ENCODE results near the gene DDX55. TPM values are rescaled to one million over a fixed set of nuclear protein-coding genes. Genes with fewer than 3 reads are reported as not detected.
"Not testable (repeated sequence)": the region's sequence is repeated elsewhere in the genome, so short reads cannot be mapped to it uniquely, and the experiment has no call there.

The DDX55 gene
- 26.8 and 29.3 TPM in 2 replicates for total RNA-seq (2014; rRNA removed; shearing (Covaris generic))

GRCh38 chr12:123601602-123602489 lies at the start of gene DDX55:
Gene DDX55 (plus strand): TSS chr12:123602099. CDS start chr12:123602149, 50 bp downstream.
- peak; percentile 83 for DNase-seq (ENCODE audit: low spot score)
- in situ Hi-C loops (cut with HindIII; ENCODE audit: low sequenced_read_pairs): no loop called here

GRCh38 chr12:123554136-123554535 lies 47.8 kb upstream of the DDX55 start:
- DNase-seq (ENCODE audit: low spot score); in situ Hi-C loops (cut with HindIII; ENCODE audit: low sequenced_read_pairs): not testable (repeated sequence)

GRCh38 chr12:123554843-123555242 lies 47.1 kb upstream of the DDX55 start:
- DNase-seq (ENCODE audit: low spot score); in situ Hi-C loops (cut with HindIII; ENCODE audit: low sequenced_read_pairs): not testable (repeated sequence)

GRCh38 chr12:123558487-123558886 lies 43.4 kb upstream of the DDX55 start:
- DNase-seq (ENCODE audit: low spot score); in situ Hi-C loops (cut with HindIII; ENCODE audit: low sequenced_read_pairs): not testable (repeated sequence)

- no peak for DNase-seq (ENCODE audit: low spot score)
- in situ Hi-C loops (cut with HindIII; ENCODE audit: low sequenced_read_pairs): no loop called here
Observed at GRCh38 chr12:123559468-123559867, 42.4 kb upstream of the DDX55 start.

GRCh38 chr12:123571343-123571813 lies 30.5 kb upstream of the DDX55 start:
- DNase-seq (ENCODE audit: low spot score): peak; percentile 7
- in situ Hi-C loops (cut with HindIII; ENCODE audit: low sequenced_read_pairs): no loop called here

GRCh38 chr12:123572391-123572790 lies 29.5 kb upstream of the DDX55 start:
- DNase-seq (ENCODE audit: low spot score): no peak
- in situ Hi-C loops (cut with HindIII; ENCODE audit: low sequenced_read_pairs): no loop called here

GRCh38 chr12:123573870-123574269 lies 28.0 kb upstream of the DDX55 start:
- in situ Hi-C loops (cut with HindIII; ENCODE audit: low sequenced_read_pairs): no loop called here
- DNase-seq (ENCODE audit: low spot score): no peak

- in situ Hi-C loops (cut with HindIII; ENCODE audit: low sequenced_read_pairs): no loop called here
- DNase-seq (ENCODE audit: low spot score): no peak
Observed at GRCh38 chr12:123576611-123577010, 25.3 kb upstream of the DDX55 start.

GRCh38 chr12:123578243-123578642 lies 23.7 kb upstream of the DDX55 start:
- DNase-seq (ENCODE audit: low spot score): no peak
- in situ Hi-C loops (cut with HindIII; ENCODE audit: low sequenced_read_pairs): no loop called here

GRCh38 chr12:123578829-123579228 lies 23.1 kb upstream of the DDX55 start:
- in situ Hi-C loops (cut with HindIII; ENCODE audit: low sequenced_read_pairs); DNase-seq (ENCODE audit: low spot score): not testable (repeated sequence)

GRCh38 chr12:123580772-123581171 lies 21.1 kb upstream of the DDX55 start:
- in situ Hi-C loops (cut with HindIII; ENCODE audit: low sequenced_read_pairs): no loop called here
- DNase-seq (ENCODE audit: low spot score): no peak

- no peak for DNase-seq (ENCODE audit: low spot score)
- in situ Hi-C loops (cut with HindIII; ENCODE audit: low sequenced_read_pairs): no loop called here
Observed at GRCh38 chr12:123591702-123592481, 10.0 kb upstream of the DDX55 start.

GRCh38 chr12:123595729-123596128 lies 6.2 kb upstream of the DDX55 start:
- no peak for DNase-seq (ENCODE audit: low spot score)
- in situ Hi-C loops (cut with HindIII; ENCODE audit: low sequenced_read_pairs): no loop called here

- in situ Hi-C loops (cut with HindIII; ENCODE audit: low sequenced_read_pairs): no loop called here
- DNase-seq (ENCODE audit: low spot score): no peak
Observed at GRCh38 chr12:123597100-123597499, 4.8 kb upstream of the DDX55 start.

GRCh38 chr12:123598522-123598921 lies 3.4 kb upstream of the DDX55 start:
- in situ Hi-C loops (cut with HindIII; ENCODE audit: low sequenced_read_pairs): no loop called here
- DNase-seq (ENCODE audit: low spot score): no peak

- in situ Hi-C loops (cut with HindIII; ENCODE audit: low sequenced_read_pairs): no loop called here
- no peak for DNase-seq (ENCODE audit: low spot score)
Observed at GRCh38 chr12:123599310-123599709, 2.6 kb upstream of the DDX55 start.

GRCh38 chr12:123599721-123600120 lies 2.2 kb upstream of the DDX55 start:
- DNase-seq (ENCODE audit: low spot score): no peak
- in situ Hi-C loops (cut with HindIII; ENCODE audit: low sequenced_read_pairs): no loop called here

GRCh38 chr12:123602651-123603195 lies 824 bp downstream of the DDX55 start:
- DNase-seq (ENCODE audit: low spot score): no peak
- in situ Hi-C loops (cut with HindIII; ENCODE audit: low sequenced_read_pairs): no loop called here

GRCh38 chr12:123603495-123603894 lies 1.6 kb downstream of the DDX55 start:
- in situ Hi-C loops (cut with HindIII; ENCODE audit: low sequenced_read_pairs); DNase-seq (ENCODE audit: low spot score): not testable (repeated sequence)

All from G401 (cell line).